Breast epithelium (tissue), 4 donors: ENCODE measurements around the gene MPG. TPM values are rescaled to one million over a fixed set of nuclear protein-coding genes. Genes with fewer than 3 reads are reported as not detected.

Source experiments
- DNase-seq, 2 donors: peaks; one replicate each; pipeline ENCODE4 v3.0.0-alpha.2; 2019; ENCODE audit warnings: low spot score in 2 of 2
- H3K27ac ChIP-seq, 2 donors: fragments of 200-600 bp; sonication (generic) in 1 of 2; one replicate each; pipeline ENCODE4 v1.5.1; 2016 to 2019; ENCODE audit warnings: mild to moderate bottlenecking in 1 of 2
- H3K27me3 ChIP-seq, 2 donors: fragments of 200-600 bp; sonication (generic) in 1 of 2; one replicate each; pipeline versions ENCODE4 v1.5.1 to v1.6.0; 2017 to 2019; ENCODE audit warnings: control low read depth in 1 of 2, mild to moderate bottlenecking in 1 of 2
- H3K36me3 ChIP-seq: fragments of 200-600 bp; one replicate; pipeline ENCODE4 v1.5.1; 2019
- H3K4me1 ChIP-seq, 2 donors: fragments of 200-600 bp; sonication (generic); one replicate each; pipeline ENCODE4 v1.5.1; 2016 to 2019; ENCODE audit warnings: control low read depth in 1 of 2
- H3K4me3 ChIP-seq, 3 donors: fragments of 200-600 bp; sonication (generic); 1 replicate in 2 of 3; 2 replicates in 1 of 3; pipeline ENCODE4 v1.5.1; 2016 to 2019; ENCODE audit warnings: mild to moderate bottlenecking in 3 of 3, moderate library complexity in 2 of 3
- H3K9me3 ChIP-seq, 2 donors: fragments of 200-600 bp; sonication (generic) in 1 of 2; one replicate each; pipeline ENCODE4 v1.5.1; 2016 to 2019; ENCODE audit warnings: control low read depth in 1 of 2
- POLR2A ChIP-seq: fragments of 450-650 bp; IDR thresholded peaks from one replicate; pipeline ENCODE4 v1.6.1; 2016; ENCODE audit warnings: antibody characterized with exemption, mild to moderate bottlenecking, moderate library complexity
- POLR2AphosphoS5 ChIP-seq, 3 donors: sonication (generic); formaldehyde crosslinking; IDR thresholded peaks; one replicate each; pipeline ENCODE4 v1.6.1; 2017; ENCODE audit warnings: antibody characterized with exemption in 3 of 3
- intact Hi-C: fragments of 100-400 bp; cut with DNase I; formaldehyde crosslinking; loops from one replicate; pipeline ENCODE4 v1.15.1; 2023; ENCODE audit warnings: low total_unique reads
- total RNA-seq, 3 donors: library from RNA; depleted of rRNA; stranded (reverse); fragments of >200 nt; gene quantifications; one replicate each; pipeline ENCODE4 v1.1.0, GENCODE V29; 2016
- TF ChIP-seq, protein P1 (sequence below), 3 donors: fragments of 450-650 bp; IDR thresholded peaks; one replicate each; pipeline ENCODE4 v1.5.1; 2016 to 2017; ENCODE audit warnings: antibody characterized with exemption in 3 of 3, mild to moderate bottlenecking in 3 of 3, moderate library complexity in 3 of 3

The MPG gene
- total RNA-seq, 3 donors from 2014 or later, result 86.9 to 112 (median 89.1) TPM

DNA sequence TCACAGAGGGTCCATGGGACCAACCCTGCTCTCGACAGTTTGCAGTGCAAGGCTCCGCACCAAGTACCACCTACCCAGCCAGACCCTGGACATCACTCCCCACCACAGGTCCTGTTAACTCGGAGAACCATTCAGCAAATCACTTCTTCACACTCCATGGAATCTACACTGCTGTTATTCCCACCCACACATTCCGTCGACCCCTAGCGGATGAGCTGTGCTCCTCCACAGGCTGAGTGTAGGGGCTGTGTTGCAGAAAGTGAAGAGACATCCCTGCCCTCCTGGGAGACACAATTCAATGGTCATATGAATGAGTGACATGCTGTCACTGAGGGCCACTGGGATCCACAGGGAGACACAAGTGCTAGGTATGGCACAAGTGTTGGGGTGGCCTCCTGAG, 27.5 kb downstream of the MPG start:
- H3K27me3 ChIP-seq, result no peaks in the 10 kb centered on the region
- no peak for DNase-seq
- no peak overlapping the region for H3K4me3 ChIP-seq
- H3K9me3 ChIP-seq, result no peaks in the 10 kb centered on the region
- H3K4me1 ChIP-seq, result peaks cover 11 to 19% of the 10 kb centered on the region in 2 donors
- no peak overlapping the region for H3K27ac ChIP-seq
- intact Hi-C loops, result loop anchor here (5.0 kb wide), 1 partner anchor 257 kb away; no protein-coding TSS in a partner anchor
- no peaks in the 10 kb centered on the region for H3K36me3 ChIP-seq
- no peak for TF ChIP-seq POLR2AphosphoS5 (IDR thresholded peaks at IDR 0.05)
- TF ChIP-seq, protein P1, sequence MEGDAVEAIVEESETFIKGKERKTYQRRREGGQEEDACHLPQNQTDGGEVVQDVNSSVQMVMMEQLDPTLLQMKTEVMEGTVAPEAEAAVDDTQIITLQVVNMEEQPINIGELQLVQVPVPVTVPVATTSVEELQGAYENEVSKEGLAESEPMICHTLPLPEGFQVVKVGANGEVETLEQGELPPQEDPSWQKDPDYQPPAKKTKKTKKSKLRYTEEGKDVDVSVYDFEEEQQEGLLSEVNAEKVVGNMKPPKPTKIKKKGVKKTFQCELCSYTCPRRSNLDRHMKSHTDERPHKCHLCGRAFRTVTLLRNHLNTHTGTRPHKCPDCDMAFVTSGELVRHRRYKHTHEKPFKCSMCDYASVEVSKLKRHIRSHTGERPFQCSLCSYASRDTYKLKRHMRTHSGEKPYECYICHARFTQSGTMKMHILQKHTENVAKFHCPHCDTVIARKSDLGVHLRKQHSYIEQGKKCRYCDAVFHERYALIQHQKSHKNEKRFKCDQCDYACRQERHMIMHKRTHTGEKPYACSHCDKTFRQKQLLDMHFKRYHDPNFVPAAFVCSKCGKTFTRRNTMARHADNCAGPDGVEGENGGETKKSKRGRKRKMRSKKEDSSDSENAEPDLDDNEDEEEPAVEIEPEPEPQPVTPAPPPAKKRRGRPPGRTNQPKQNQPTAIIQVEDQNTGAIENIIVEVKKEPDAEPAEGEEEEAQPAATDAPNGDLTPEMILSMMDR (IDR thresholded peaks at IDR 0.05), result no peak

DNA sequence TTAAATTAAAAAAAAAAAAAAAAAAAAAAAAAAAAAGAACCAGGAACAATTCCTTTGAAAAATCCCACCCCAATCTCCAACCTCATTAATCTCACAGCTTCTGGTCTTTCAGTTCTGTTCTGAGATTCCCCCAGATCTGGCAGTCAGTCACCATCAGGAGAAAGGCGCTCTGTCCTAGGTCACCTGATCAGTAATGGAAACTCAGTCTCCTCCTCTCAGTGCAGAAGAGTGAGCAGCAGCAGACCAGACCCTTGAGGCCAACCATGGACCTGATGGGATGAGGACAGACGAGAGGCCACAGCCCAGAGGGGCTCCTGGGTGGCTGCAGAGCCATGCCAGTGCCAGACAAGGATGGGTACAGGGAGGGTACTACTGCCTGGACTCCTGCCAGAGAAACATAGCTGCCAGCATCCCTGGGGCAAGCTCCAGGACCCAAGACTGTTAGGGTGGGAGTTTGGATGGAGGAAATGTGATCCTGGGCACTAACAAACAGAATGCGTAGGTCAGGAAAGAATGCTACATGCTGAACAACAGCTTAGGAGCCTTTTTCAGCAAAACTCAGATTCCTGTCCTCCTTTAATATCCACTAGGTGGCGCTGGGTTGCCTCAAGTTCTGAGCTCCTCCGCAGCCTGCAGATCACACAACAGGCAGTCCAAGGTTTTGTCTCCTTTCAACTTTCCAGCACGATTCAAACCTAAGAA, 28.7 kb downstream of the MPG start:
- no peak overlapping the region for H3K4me3 ChIP-seq
- intact Hi-C loops, result loop anchor here (5.0 kb wide), 1 partner anchor 256 kb away; no protein-coding TSS in a partner anchor
- peaks cover 11 to 12% of the 10 kb centered on the region in 2 donors for H3K4me1 ChIP-seq
- no peaks in the 10 kb centered on the region for H3K36me3 ChIP-seq
- H3K27me3 ChIP-seq, result no peaks in the 10 kb centered on the region
- TF ChIP-seq, protein P1 (IDR thresholded peaks at IDR 0.05), result peak; percentile 38 to 80 (median 74)
- TF ChIP-seq POLR2A (no peak), POLR2AphosphoS5 (IDR thresholded peaks at IDR 0.05) (no peak)
- H3K9me3 ChIP-seq, result no peaks in the 10 kb centered on the region
- no peak overlapping the region for H3K27ac ChIP-seq
- DNase-seq, result no peak

DNA sequence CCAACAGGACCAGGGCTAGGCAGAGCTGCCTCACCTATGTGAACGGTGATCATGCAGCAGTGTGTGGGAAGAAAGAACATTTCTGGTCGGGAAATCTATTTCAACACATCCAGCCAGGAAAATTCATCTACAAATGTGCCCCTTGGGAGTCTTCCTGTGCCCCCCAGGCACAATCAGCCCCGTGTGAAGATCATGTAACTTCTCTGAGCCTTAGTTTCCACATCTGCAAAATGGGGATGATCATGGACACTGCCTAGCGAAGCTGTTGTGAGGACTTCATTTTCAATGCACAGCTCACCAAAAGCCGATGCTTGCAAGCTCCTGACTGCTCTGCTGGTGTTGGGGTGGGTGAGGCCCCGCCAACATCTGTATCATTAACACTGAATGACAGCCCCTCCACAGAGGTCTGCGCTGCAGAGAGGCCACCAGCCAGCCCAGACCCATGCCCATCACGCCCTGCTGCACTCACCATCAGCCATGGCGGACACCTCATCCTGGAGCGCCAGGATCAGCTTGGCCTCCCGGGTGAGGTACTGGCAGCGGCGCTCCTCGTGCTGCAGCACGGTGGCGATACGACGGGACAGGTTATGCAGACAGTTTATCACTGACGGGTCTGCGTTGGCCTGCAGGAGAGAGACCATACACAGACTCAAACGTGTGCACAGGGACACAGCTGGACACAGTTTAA, 34.3 kb downstream of the MPG start:
- Histone ChIP-seq H3K27me3 (no peaks in the 10 kb centered on the region), H3K4me1 (no peaks in the 10 kb centered on the region), H3K9me3 (no peaks in the 10 kb centered on the region), H3K4me3 (no peak overlapping the region), H3K36me3 (no peaks in the 10 kb centered on the region), H3K27ac (no peak overlapping the region)
- DNase-seq, result no peak
- TF ChIP-seq POLR2A (no peak), POLR2AphosphoS5 (IDR thresholded peaks at IDR 0.05) (no peak)
- TF ChIP-seq, protein P1 (IDR thresholded peaks at IDR 0.05), result no peak
- intact Hi-C loops, result no loop called here

DNA sequence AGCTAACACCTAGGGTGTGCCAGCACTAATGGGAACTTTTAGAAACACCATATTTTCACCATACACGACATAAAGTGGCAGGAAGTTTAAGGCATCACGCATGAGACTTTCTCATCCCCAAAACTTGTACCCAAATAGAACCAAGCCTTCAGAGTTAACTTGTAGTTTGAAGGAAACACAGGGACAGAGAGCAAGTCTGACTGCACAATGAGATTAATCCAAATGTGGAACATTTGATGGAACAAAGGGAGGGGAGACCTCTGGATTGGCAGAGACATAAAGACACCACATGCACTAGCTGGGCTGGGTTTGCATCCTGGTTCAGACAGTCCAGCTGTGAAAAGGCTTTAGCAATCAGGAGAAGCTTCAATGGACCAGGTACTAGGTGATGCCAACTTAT, 36.3 kb downstream of the MPG start:
- no peaks in the 10 kb centered on the region for H3K27me3 ChIP-seq
- TF ChIP-seq POLR2AphosphoS5 (IDR thresholded peaks at IDR 0.05) (no peak), POLR2A (no peak)
- TF ChIP-seq, protein P1 (IDR thresholded peaks at IDR 0.05), result no peak
- intact Hi-C loops, result no loop called here
- H3K9me3 ChIP-seq, result no peaks in the 10 kb centered on the region
- H3K36me3 ChIP-seq, result no peaks in the 10 kb centered on the region
- no peak for DNase-seq
- no peaks in the 10 kb centered on the region for H3K4me1 ChIP-seq
- H3K27ac ChIP-seq, result no peak overlapping the region
- H3K4me3 ChIP-seq, result no peak overlapping the region

DNA sequence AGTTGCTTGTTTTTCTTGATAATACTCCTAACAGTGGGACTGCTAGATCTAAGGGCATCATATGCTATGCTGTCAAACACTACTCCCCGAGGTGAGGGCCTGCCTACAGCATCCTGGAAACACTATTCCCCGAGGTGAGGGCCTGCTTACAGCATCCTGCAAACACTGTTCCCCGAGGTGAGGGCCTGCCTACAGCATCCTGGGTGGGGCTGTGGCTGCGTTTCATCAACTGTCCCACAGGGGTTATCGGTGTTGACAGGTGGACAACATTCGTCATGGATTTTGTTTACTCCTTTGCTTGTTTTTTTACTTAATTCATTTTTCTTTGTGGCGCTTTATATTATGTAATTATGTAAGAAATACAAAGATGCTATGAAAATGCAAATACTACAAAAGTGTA, 38.0 kb downstream of the MPG start:
- Histone ChIP-seq H3K27ac (no peak overlapping the region), H3K4me3 (no peak overlapping the region), H3K27me3 (no peaks in the 10 kb centered on the region), H3K9me3 (no peaks in the 10 kb centered on the region), H3K36me3 (no peaks in the 10 kb centered on the region), H3K4me1 (no peaks in the 10 kb centered on the region)
- intact Hi-C loops, result no loop called here
- TF ChIP-seq, protein P1 (IDR thresholded peaks at IDR 0.05), result no peak
- TF ChIP-seq POLR2AphosphoS5 (IDR thresholded peaks at IDR 0.05), result no peak
- no peak for TF ChIP-seq POLR2A
- no peak for DNase-seq
